Measurements from ENCODE around the gene PLEKHD1.

The PLEKHD1 gene

GRCh38 chr14:69573831-69574262 is 89.3 kb downstream of the PLEKHD1 start:
- TF ChIP-seq CTCF (IDR thresholded peaks at IDR 0.05; ENCODE audit: borderline replicate concordance, control extremely low read depth, extremely low read depth, insufficient read depth, missing control alignments): no peak
- DNase-seq (ENCODE audit: low spot score): peak; percentile 49
- in situ Hi-C loops (cut with MboI; ENCODE audit: low sequenced_read_pairs, unreplicated experiment): no loop called here

GRCh38 chr14:69574263-69574953 is 89.9 kb downstream of the PLEKHD1 start, which contains the start of gene CCDC177:
Gene CCDC177 (minus strand): TSS chr14:69574871. CDS start chr14:69573622, 1,249 bp downstream.
- TF ChIP-seq CTCF (IDR thresholded peaks at IDR 0.05; ENCODE audit: borderline replicate concordance, control extremely low read depth, extremely low read depth, insufficient read depth, missing control alignments): peak; percentile 79
- DNase-seq (ENCODE audit: low spot score): peak; percentile 85
- in situ Hi-C loops (cut with MboI; ENCODE audit: low sequenced_read_pairs, unreplicated experiment): no loop called here

GRCh38 chr14:69574954-69575295 is 90.4 kb downstream of the PLEKHD1 start:
- DNase-seq (ENCODE audit: low spot score): no peak
- in situ Hi-C loops (cut with MboI; ENCODE audit: low sequenced_read_pairs, unreplicated experiment): loop anchor here (25.0 kb wide), 1 partner anchor 437 kb away; no protein-coding TSS in a partner anchor
- TF ChIP-seq CTCF (IDR thresholded peaks at IDR 0.05; ENCODE audit: borderline replicate concordance, control extremely low read depth, extremely low read depth, insufficient read depth, missing control alignments): no peak

GRCh38 chr14:69579476-69579875 is 94.9 kb downstream of the PLEKHD1 start:
- no peak for TF ChIP-seq CTCF (IDR thresholded peaks at IDR 0.05; ENCODE audit: borderline replicate concordance, control extremely low read depth, extremely low read depth, insufficient read depth, missing control alignments)
- in situ Hi-C loops (cut with MboI; ENCODE audit: low sequenced_read_pairs, unreplicated experiment): loop anchor here (25.0 kb wide), 1 partner anchor 433 kb away; no protein-coding TSS in a partner anchor
- no peak for DNase-seq (ENCODE audit: low spot score)

GRCh38 chr14:69580009-69580577 is 95.6 kb downstream of the PLEKHD1 start:
- in situ Hi-C loops (cut with MboI; ENCODE audit: low sequenced_read_pairs, unreplicated experiment): loop anchor here (25.0 kb wide), 1 partner anchor 432 kb away; no protein-coding TSS in a partner anchor
- DNase-seq (ENCODE audit: low spot score): no peak
- no peak for TF ChIP-seq CTCF (IDR thresholded peaks at IDR 0.05; ENCODE audit: borderline replicate concordance, control extremely low read depth, extremely low read depth, insufficient read depth, missing control alignments)

All from GM13976 (cell line).